Neural progenitor cell (in vitro differentiated cells): Measurements from ENCODE around the gene SPRY4. TPM values are rescaled to one million over a fixed set of nuclear protein-coding genes. Genes with fewer than 3 reads are reported as not detected.

Source experiments
- DNase-seq: peaks from one replicate; pipeline ENCODE4 v3.0.0-alpha.2; 2016; ENCODE audit warnings: low spot score
- H2AFZ ChIP-seq: fragments of 200-600 bp; sonication (generic); replicated peaks from 2 replicates; pipeline ENCODE4 v1.6.1; 2016; ENCODE audit warnings: antibody characterized with exemption
- H3F3A ChIP-seq: fragments of 200-600 bp; sonication (generic); 2 replicates; pipeline ENCODE4 v1.6.1; 2016; ENCODE audit warnings: antibody characterized with exemption, low read depth
- H3K27ac ChIP-seq: fragments of 200-600 bp; sonication (generic); 2 replicates; pipeline ENCODE4 v1.5.1; 2016; ENCODE audit warnings: mild to moderate bottlenecking
- H3K27me3 ChIP-seq: fragments of 200-600 bp; sonication (generic); 2 replicates; pipeline ENCODE4 v1.6.1; 2016; ENCODE audit warnings: mild to moderate bottlenecking, moderate library complexity
- H3K36me3 ChIP-seq: fragments of 200-600 bp; sonication (generic); 2 replicates; pipeline ENCODE4 v1.5.1; 2016
- H3K4me1 ChIP-seq: fragments of 200-600 bp; sonication (generic); 2 replicates; pipeline ENCODE4 v1.6.1; 2016; ENCODE audit warnings: mixed run types
- H3K4me2 ChIP-seq: fragments of 200-600 bp; sonication (generic); 2 replicates; pipeline ENCODE4 v1.6.1; 2016
- H3K4me3 ChIP-seq: fragments of 200-600 bp; sonication (generic); 2 replicates; pipeline ENCODE4 v1.5.1; 2016
- H3K79me2 ChIP-seq: fragments of 200-600 bp; sonication (generic); 2 replicates; pipeline ENCODE4 v1.6.1; 2016; ENCODE audit warnings: low read depth
- H3K9ac ChIP-seq: fragments of 200-600 bp; sonication (generic); 2 replicates; pipeline ENCODE4 v1.6.1; 2016
- H3K9me3 ChIP-seq: fragments of 200-600 bp; sonication (generic); 2 replicates; pipeline ENCODE4 v1.5.1; 2016; ENCODE audit warnings: low read depth
- H4K20me1 ChIP-seq: fragments of 200-600 bp; sonication (generic); 2 replicates; pipeline ENCODE4 v1.6.1; 2016; ENCODE audit warnings: low read depth
- H3K27ac Mint-ChIP-seq: 3 replicates; pipeline ENCODE4 v1.8.0; 2021; ENCODE audit warnings: mixed read lengths
- H3K27me3 Mint-ChIP-seq: 2 replicates; pipeline ENCODE4 v1.8.0; 2022; ENCODE audit warnings: low read depth, mild to moderate bottlenecking, inconsistent platforms, moderate library complexity, mixed read lengths; ENCODE audit not compliant: insufficient read depth
- H3K36me3 Mint-ChIP-seq: 3 replicates; pipeline ENCODE4 v1.8.0; 2021; ENCODE audit warnings: mixed read lengths
- H3K4me1 Mint-ChIP-seq: 3 replicates; pipeline ENCODE4 v1.8.0; 2021; ENCODE audit warnings: mixed read lengths
- H3K4me3 Mint-ChIP-seq: 3 replicates; pipeline ENCODE4 v1.8.0; 2021; ENCODE audit warnings: mild to moderate bottlenecking, moderate library complexity, mixed read lengths
- H3K9me3 Mint-ChIP-seq: 3 replicates; pipeline ENCODE4 v1.8.0; 2020; ENCODE audit warnings: mixed read lengths
- CTCF ChIP-seq: fragments of 200-600 bp; sonication (generic); IDR thresholded peaks from 2 replicates; pipeline ENCODE4 v1.5.1; 2017; ENCODE audit warnings: antibody characterized with exemption, mild to moderate bottlenecking
- EZH2 ChIP-seq: fragments of 200-600 bp; sonication (generic); IDR thresholded peaks from 2 replicates; pipeline ENCODE4 v1.6.1; 2017; ENCODE audit warnings: antibody characterized with exemption, mild to moderate bottlenecking, moderate library complexity
- EZH2phosphoT487 ChIP-seq: fragments of 200-600 bp; sonication (generic); IDR thresholded peaks from 2 replicates; pipeline ENCODE4 v1.6.1; 2017; ENCODE audit warnings: antibody characterized with exemption
- small RNA-seq: library from RNA; depleted of rRNA; stranded (forward); fragments of <200 nt; gene quantifications from one replicate; pipeline ENCODE3, GENCODE V24; 2015
- total RNA-seq: library from RNA; depleted of rRNA; stranded (reverse); fragments of >200 nt; gene quantifications from 2 replicates; pipeline ENCODE4 v1.2.3, GENCODE V29; 2015; ENCODE audit warnings: low replicate concordance

SPRY4 gene
- total RNA-seq, 1 donor from 2014 or later: 0.13 TPM

DNA sequence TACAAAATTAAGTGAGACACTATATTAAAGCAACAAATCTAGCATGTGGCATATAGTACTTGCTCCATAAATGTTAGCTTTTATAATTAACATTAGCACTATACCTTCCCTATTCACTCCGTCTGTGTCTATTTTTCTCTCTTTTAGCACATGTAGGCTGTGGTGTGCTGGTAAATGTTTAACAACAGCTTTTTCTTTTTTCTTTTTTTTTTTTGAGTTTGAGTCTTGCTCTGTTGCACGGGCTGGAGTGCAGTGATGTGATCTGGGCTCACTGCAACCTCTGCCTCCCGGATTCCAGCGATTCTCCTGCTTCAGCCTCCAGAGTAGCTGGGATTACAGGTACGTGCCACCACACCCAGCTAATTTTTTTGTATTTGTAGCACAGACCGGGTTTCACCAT lies 62.1 kb downstream of the SPRY4 start:
- peaks cover 17% of the 10 kb centered on the region for H3K27me3 Mint-ChIP-seq
- no peaks in the 10 kb centered on the region for H3K36me3 Mint-ChIP-seq
- no peak overlapping the region for H3K27ac Mint-ChIP-seq
- Histone ChIP-seq H3K4me1 (peaks cover 13% of the 10 kb centered on the region), H2AFZ (no peak overlapping the region), H3K9me3 (no peaks in the 10 kb centered on the region), H3K4me3 (no peak overlapping the region), H3F3A (peaks cover 4% of the 10 kb centered on the region), H3K27me3 (no peaks in the 10 kb centered on the region), H3K27ac (no peak overlapping the region), H3K79me2 (no peaks in the 10 kb centered on the region), H4K20me1 (no peaks in the 10 kb centered on the region), H3K9ac (no peak overlapping the region), H3K4me2 (no peak overlapping the region), H3K36me3 (no peaks in the 10 kb centered on the region)
- no peak for DNase-seq
- H3K9me3 Mint-ChIP-seq: peaks cover 5% of the 10 kb centered on the region
- TF ChIP-seq CTCF (no peak), EZH2 (no peak), EZH2phosphoT487 (no peak)
- H3K4me1 Mint-ChIP-seq: peaks cover 17% of the 10 kb centered on the region
- H3K4me3 Mint-ChIP-seq: no peak overlapping the region

Small RNA genes lying within 50 kb of the gene (small RNA-seq; reads per million reads assigned to genes)
- gene RF02038 (not detected), gene RF02039 (not detected)

Other genes with a start within 250 kb of the SPRY4 start
- 32.5 and 39.4 TPM in 2 replicates for gene NDFIP1, start 216.2 kb downstream of the SPRY4 start, total RNA-seq